OCI-LY1 (cell line): Measurements from ENCODE around the gene SEMA5A.

Source experiments
- H2AFZ ChIP-seq: fragments of 200-600 bp; sonication (generic), shearing (Covaris generic); 2 replicates; pipeline ENCODE4 v1.6.0; 2014; ENCODE audit warnings: antibody characterized with exemption, mild to moderate bottlenecking, low read length
- H3F3A ChIP-seq: fragments of 200-600 bp; sonication (generic), shearing (Covaris generic); 2 replicates; pipeline ENCODE4 v1.6.0; 2014; ENCODE audit warnings: mild to moderate bottlenecking, antibody characterized with exemption, low read length, moderate library complexity; ENCODE audit not compliant: insufficient read depth
- H3K27ac ChIP-seq: fragments of 200-600 bp; sonication (generic); 2 replicates; pipeline ENCODE4 v1.5.1; 2014; ENCODE audit warnings: low read length, mixed run types, mild to moderate bottlenecking, low read depth; ENCODE audit not compliant: poor library complexity, severe bottlenecking
- H3K27me3 ChIP-seq: fragments of 200-600 bp; sonication (generic); 2 replicates; pipeline ENCODE4 v1.6.0; 2014; ENCODE audit warnings: antibody characterized with exemption, mild to moderate bottlenecking, low read length, moderate library complexity; ENCODE audit not compliant: insufficient read depth
- H3K36me3 ChIP-seq: fragments of 200-600 bp; sonication (generic); 2 replicates; pipeline ENCODE4 v1.6.1; 2014; ENCODE audit warnings: mild to moderate bottlenecking, antibody characterized with exemption, low read length, moderate library complexity, mixed read lengths; ENCODE audit not compliant: insufficient read depth
- H3K4me1 ChIP-seq: fragments of 200-600 bp; sonication (generic); 2 replicates; pipeline ENCODE4 v1.5.1; 2014; ENCODE audit warnings: mild to moderate bottlenecking, low read length, moderate library complexity; ENCODE audit not compliant: insufficient read depth, severe bottlenecking
- H3K4me2 ChIP-seq: fragments of 200-600 bp; sonication (generic), shearing (Covaris generic); 2 replicates; pipeline ENCODE4 v1.6.1; 2014; ENCODE audit warnings: low read length
- H3K4me3 ChIP-seq: fragments of 200-600 bp; sonication (generic); 2 replicates; pipeline ENCODE4 v1.5.1; 2014; ENCODE audit warnings: low read length, low read depth, mild to moderate bottlenecking, mixed read lengths; ENCODE audit not compliant: poor library complexity, severe bottlenecking
- H3K79me2 ChIP-seq: fragments of 200-600 bp; shearing (Covaris generic); 2 replicates; pipeline ENCODE4 v1.6.1; 2016; ENCODE audit warnings: mixed run types, low read length, mixed read lengths; ENCODE audit not compliant: insufficient read depth
- H3K9ac ChIP-seq: fragments of 200-600 bp; sonication (generic), shearing (Covaris generic); 2 replicates; pipeline ENCODE4 v1.6.1; 2014; ENCODE audit warnings: mild to moderate bottlenecking, low read length, mixed read lengths
- H3K9me2 ChIP-seq: fragments of 200-600 bp; sonication (generic), shearing (Covaris generic); 2 replicates; pipeline ENCODE4 v1.6.1; 2014; ENCODE audit warnings: low read depth, mild to moderate bottlenecking, low read length, mixed read lengths
- H3K9me3 ChIP-seq: fragments of 200-600 bp; shearing (Covaris generic); 2 replicates; pipeline ENCODE4 v1.6.1; 2014; ENCODE audit warnings: low read length, mixed read lengths
- H4K20me1 ChIP-seq: fragments of 200-600 bp; sonication (generic), shearing (Covaris generic); 2 replicates; pipeline ENCODE4 v1.6.0; 2016; ENCODE audit warnings: mild to moderate bottlenecking, low read length; ENCODE audit not compliant: insufficient read depth
- EZH2 ChIP-seq: fragments of 200-600 bp; sonication (generic), shearing (Covaris generic); IDR thresholded peaks from 2 replicates; pipeline ENCODE4 v1.8.0; 2017; ENCODE audit warnings: borderline replicate concordance, mixed run types, mild to moderate bottlenecking, antibody characterized with exemption, low read length, moderate library complexity, mixed read lengths
- TF ChIP-seq, protein P1 (sequence below): fragments of 200-600 bp; sonication (generic), shearing (Covaris generic); IDR thresholded peaks from 2 replicates; pipeline ENCODE4 v1.5.1; 2017; ENCODE audit warnings: mild to moderate bottlenecking, antibody characterized with exemption, low read length, moderate library complexity, mixed read lengths

SEMA5A gene

GRCh38 chr5:9160747-9161146 lies 385.1 kb downstream of the SEMA5A start:
- Histone ChIP-seq H3K27ac (no peak overlapping the region), H3K9me3 (no peaks in the 10 kb centered on the region), H3K36me3 (no peaks in the 10 kb centered on the region), H3K27me3 (no peaks in the 10 kb centered on the region), H3K4me3 (no peak overlapping the region), H2AFZ (no peak overlapping the region), H3F3A (no peaks in the 10 kb centered on the region), H3K79me2 (no peaks in the 10 kb centered on the region), H4K20me1 (no peaks in the 10 kb centered on the region), H3K4me1 (no peaks in the 10 kb centered on the region), H3K9me2 (no peaks in the 10 kb centered on the region), H3K4me2 (no peak overlapping the region), H3K9ac (no peak overlapping the region)
- TF ChIP-seq, protein P1, sequence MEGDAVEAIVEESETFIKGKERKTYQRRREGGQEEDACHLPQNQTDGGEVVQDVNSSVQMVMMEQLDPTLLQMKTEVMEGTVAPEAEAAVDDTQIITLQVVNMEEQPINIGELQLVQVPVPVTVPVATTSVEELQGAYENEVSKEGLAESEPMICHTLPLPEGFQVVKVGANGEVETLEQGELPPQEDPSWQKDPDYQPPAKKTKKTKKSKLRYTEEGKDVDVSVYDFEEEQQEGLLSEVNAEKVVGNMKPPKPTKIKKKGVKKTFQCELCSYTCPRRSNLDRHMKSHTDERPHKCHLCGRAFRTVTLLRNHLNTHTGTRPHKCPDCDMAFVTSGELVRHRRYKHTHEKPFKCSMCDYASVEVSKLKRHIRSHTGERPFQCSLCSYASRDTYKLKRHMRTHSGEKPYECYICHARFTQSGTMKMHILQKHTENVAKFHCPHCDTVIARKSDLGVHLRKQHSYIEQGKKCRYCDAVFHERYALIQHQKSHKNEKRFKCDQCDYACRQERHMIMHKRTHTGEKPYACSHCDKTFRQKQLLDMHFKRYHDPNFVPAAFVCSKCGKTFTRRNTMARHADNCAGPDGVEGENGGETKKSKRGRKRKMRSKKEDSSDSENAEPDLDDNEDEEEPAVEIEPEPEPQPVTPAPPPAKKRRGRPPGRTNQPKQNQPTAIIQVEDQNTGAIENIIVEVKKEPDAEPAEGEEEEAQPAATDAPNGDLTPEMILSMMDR, result no peak
- no peak for TF ChIP-seq EZH2

GRCh38 chr5:9157811-9158210 lies 388.1 kb downstream of the SEMA5A start:
- no peak overlapping the region for H2AFZ ChIP-seq
- H3K36me3 ChIP-seq, result no peaks in the 10 kb centered on the region
- no peaks in the 10 kb centered on the region for H3K4me1 ChIP-seq
- no peak overlapping the region for H3K4me3 ChIP-seq
- no peaks in the 10 kb centered on the region for H3K79me2 ChIP-seq
- no peaks in the 10 kb centered on the region for H3K9me2 ChIP-seq
- H3K27ac ChIP-seq, result no peak overlapping the region
- H3K27me3 ChIP-seq, result no peaks in the 10 kb centered on the region
- H3K4me2 ChIP-seq, result no peak overlapping the region
- H3F3A ChIP-seq, result no peaks in the 10 kb centered on the region
- no peak overlapping the region for H3K9ac ChIP-seq
- no peaks in the 10 kb centered on the region for H3K9me3 ChIP-seq
- TF ChIP-seq EZH2, result no peak
- TF ChIP-seq, protein P1, result no peak
- no peaks in the 10 kb centered on the region for H4K20me1 ChIP-seq

DNA sequence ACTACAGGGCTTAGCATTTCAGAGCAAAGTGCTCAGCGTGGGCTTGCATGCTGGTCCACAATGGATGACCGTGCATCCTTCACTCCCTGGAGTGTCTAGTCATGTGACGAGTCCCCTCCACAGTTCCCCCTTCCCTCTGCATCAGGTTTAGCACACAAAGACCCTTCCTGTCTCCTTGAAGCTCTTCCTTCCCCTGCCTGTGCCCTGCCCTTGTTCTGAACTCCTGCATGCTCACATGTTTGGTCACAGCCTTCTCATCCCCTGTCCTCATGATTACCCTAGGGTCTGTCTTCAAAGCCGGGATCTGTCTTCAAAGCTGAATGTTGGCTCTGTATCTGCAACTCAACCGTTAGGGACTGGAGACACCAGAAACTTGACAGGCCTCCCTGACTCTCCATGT lies 388.9 kb downstream of the SEMA5A start:
- H3K27me3 ChIP-seq, result no peaks in the 10 kb centered on the region
- H3K27ac ChIP-seq, result no peak overlapping the region
- no peak overlapping the region for H3K9ac ChIP-seq
- no peaks in the 10 kb centered on the region for H3K36me3 ChIP-seq
- H3K4me2 ChIP-seq, result no peak overlapping the region
- TF ChIP-seq EZH2, result no peak
- TF ChIP-seq, protein P1, result no peak
- H4K20me1 ChIP-seq, result no peaks in the 10 kb centered on the region
- no peaks in the 10 kb centered on the region for H3K79me2 ChIP-seq
- H3K4me3 ChIP-seq, result no peak overlapping the region
- H3K9me3 ChIP-seq, result no peaks in the 10 kb centered on the region
- H3K4me1 ChIP-seq, result no peaks in the 10 kb centered on the region
- H3F3A ChIP-seq, result no peaks in the 10 kb centered on the region
- H2AFZ ChIP-seq, result no peak overlapping the region
- no peaks in the 10 kb centered on the region for H3K9me2 ChIP-seq
